Measurements from ENCODE around the gene SLC37A4.
A peak's percentile ranks its signal among the peaks of the same experiment; 100 is the strongest.
"Not testable (repeated sequence)": the region's sequence is repeated elsewhere in the genome, so short reads cannot be mapped to it uniquely, and the experiment has no call there.

The SLC37A4 gene

GRCh38 chr11:119017377-119017776 is 13.3 kb downstream of the SLC37A4 start:
- not testable (repeated sequence) for DNase-seq (ENCODE audit: low read depth)

DNA sequence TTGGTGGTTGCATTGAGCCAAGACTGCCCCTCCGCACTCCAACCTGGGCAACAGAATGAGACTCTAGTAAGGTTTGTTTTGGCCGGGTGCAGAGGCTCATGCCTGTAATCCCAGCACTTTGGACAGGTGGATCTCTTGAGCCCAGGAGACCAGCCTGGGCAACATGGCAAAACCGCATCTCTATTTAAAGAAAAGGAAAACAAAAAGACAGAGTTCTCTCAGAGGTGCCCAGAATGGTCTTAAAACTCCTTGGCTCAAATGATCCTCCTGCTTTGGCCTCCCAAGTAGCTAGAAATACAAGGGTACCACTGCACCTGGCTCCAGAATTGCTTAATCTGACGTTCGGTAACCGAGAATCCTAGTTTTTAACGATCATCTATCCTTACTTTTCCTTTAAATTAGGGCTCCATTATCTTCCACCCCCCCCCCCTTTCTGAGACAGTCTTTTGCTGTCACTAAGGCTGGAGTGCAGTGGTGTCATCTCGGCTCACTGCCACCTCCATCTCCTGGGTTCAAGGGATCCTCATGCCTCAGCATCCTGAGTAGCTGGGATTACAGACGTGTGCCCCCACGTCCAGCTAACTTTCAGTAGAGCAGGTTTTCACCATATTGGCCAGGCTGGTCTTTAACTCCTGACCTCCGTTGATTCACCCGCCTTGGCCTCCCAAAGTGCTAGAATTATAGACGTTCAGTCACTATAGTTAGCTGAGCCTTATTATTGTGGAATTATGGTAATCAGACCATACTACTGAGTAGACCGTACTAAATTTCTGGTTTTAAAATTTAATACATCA is 14.3 kb downstream of the SLC37A4 start:
- DNase-seq (ENCODE audit: low read depth): no peak

DNA sequence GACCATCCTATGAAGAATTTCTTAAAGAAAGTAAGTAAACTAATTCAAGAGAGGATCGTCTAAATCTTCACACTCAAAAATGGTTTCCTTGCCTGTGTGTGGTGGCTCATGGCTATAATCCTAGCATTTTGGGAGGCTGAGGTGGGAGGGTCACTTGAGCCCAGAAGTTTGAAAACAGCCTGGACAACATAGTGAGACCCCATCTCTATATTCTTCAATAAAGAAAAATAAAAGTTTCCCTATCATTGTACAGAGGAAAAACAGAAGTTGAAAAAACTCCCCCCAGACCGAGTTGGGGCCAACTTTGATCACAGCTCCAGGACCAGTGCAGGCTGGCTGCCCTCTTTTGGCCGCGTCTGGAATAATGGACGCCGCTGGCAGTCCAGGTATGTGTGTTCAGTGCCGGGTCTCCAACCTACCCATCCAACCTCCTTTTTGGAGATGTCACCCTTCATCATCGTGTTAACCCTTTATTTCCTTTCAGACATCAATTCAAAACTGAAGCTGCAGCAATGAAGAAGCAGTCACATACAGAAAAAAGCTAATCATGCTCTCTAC is 15.5 kb downstream of the SLC37A4 start:
- peak; percentile 43 for DNase-seq (ENCODE audit: low read depth)

- DNase-seq (ENCODE audit: low read depth): no peak
These were observed 16.3 kb downstream of the SLC37A4 start for GRCh38 chr11:119014209-119014924.

- DNase-seq (ENCODE audit: low read depth): no peak
These were observed 18.0 kb downstream of the SLC37A4 start for GRCh38 chr11:119012629-119013170.

DNA sequence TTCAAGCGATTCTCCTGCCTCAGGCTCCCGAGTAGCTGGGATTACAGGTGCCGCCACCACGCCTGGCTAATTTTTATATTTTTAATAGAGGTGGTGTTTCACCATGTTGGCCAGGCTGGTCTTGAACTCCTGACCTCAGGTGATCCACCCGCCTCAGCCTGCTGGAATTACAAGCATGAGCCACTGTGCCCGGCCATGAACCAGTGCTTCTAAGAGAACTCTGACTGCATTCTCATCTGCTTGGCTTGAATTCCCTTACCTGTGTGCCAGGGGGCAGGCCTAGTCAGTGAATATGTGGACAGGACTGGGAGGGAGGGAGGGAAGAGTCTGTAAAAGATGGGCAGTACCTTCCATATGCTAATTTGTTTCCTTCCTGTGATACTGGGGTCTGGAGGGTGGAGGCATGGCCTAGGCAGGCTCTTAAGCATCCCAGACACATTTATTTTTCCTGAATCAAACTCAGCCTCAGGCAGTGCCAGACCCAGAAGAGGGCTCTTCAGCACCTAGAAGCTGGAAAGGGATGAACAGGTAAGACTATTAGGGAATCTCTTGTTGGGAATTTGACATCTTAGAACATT is 19.1 kb downstream of the SLC37A4 start:
- no peak for DNase-seq (ENCODE audit: low read depth)

GRCh38 chr11:119006656-119007055 is 24.0 kb downstream of the SLC37A4 start:
- no peak for DNase-seq (ENCODE audit: low read depth)

GRCh38 chr11:119000906-119001305 is 29.8 kb downstream of the SLC37A4 start:
- peak; percentile 80 for DNase-seq (ENCODE audit: low read depth)

- peak; percentile 93 for DNase-seq (ENCODE audit: low read depth)
These were observed 31.9 kb downstream of the SLC37A4 start for GRCh38 chr11:118998822-118999221.

GRCh38 chr11:118998388-118998717 is 32.3 kb downstream of the SLC37A4 start:
- DNase-seq (ENCODE audit: low read depth): no peak

GRCh38 chr11:118997627-118998387 is 32.9 kb downstream of the SLC37A4 start, which contains the start of gene CENATAC:
Gene CENATAC (plus strand): TSS chr11:118998138. CDS start chr11:118998198, 60 bp downstream.
- peak; percentile 93 for DNase-seq (ENCODE audit: low read depth)

DNA sequence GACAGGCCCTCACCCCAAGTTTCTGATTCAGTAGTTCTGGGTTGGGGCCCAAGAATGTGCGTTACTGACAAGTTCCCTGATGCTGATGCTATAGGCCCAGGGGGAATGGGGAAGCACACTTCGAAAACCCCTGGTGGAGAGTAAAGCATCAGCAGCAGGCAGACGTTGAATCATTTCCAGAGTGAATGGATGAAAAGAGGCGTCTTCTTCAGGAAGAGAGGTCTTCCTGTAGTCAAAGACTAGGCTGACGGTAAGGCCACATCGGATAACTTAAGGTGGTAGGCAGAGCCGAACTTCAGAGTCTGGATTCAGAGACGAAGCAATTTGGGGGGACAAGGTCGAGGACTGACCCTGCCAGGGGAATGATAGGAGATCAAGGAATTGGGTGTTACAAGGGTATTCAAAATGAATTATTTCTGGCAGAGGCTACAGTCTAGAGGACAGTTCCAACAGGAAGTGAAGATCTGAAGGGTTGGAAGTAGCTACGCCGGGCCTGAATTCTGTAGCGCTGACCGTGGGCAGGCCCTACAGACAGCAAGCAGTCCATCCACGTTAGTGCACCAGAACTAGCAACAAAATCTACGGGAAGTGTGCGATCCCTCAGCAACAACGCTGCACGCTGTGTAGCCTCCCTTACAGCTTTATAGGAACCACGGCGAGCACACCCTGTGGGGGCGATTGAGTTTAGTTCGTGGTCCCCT is 33.6 kb downstream of the SLC37A4 start:
- DNase-seq (ENCODE audit: low read depth): peak; percentile 47

- DNase-seq (ENCODE audit: low read depth): not testable (repeated sequence)
These were observed 39.1 kb downstream of the SLC37A4 start for GRCh38 chr11:118991486-118992038.

DNA sequence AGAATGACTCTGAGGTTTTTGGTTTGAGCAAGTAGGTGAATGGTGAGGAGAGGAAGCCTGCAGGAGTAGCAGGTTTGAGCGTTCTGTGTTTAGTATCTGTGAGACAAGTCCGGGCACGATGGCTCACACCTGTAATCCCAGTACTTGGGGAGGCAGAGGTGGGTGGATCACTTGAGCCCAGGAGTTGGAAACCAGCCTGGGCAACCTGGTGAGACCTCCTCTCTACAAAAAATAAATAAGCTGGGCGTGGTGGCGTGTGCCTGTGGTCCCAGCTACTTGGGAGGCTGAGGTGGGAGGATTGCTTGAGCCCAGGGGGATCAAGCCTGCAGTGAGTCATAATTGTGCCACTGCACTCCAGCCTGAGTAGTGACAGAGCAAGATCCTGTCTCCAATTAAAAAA is 42.4 kb downstream of the SLC37A4 start:
- no peak for DNase-seq (ENCODE audit: low read depth)

DNA sequence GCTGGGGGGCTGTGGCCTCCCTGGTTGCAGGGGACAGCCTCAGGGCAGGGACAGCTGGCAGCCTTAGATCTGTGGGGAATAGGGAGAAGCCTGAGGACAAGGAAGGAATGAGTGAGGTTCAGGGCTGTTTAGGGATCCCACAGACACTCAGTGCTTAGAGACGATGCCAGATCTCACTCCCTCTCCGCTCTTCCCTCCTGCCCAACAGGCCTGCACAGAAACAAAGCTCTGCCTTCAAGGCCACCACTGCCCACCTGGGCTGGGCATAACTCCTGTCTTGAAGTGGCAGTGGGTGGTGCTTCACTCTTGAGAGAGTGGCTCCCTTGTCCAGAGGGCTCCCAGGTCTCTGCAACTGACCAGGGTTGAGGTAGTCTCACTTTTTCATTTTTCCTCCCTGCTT is 45.9 kb downstream of the SLC37A4 start:
- no peak for DNase-seq (ENCODE audit: low read depth)

DNA sequence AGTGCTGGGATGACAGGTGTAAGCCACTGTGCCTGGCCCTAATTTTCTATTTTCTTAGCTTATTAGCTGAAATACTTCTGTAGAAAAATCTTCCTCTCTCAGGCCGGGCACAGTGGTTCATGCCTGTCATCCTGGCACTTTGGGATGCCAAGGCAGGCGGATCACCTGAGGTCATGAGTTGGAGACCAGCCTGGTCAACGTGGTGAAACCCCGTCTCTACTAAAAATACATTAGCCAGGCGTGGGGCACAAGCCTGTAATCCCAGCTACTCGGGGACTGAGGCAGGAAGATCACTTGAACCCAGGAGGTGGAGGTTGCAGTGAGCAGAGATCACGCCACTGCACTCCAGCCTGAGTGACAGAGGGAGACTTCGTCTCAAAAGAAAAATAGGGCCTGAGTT is 46.3 kb downstream of the SLC37A4 start:
- not testable (repeated sequence) for DNase-seq (ENCODE audit: low read depth)

DNA sequence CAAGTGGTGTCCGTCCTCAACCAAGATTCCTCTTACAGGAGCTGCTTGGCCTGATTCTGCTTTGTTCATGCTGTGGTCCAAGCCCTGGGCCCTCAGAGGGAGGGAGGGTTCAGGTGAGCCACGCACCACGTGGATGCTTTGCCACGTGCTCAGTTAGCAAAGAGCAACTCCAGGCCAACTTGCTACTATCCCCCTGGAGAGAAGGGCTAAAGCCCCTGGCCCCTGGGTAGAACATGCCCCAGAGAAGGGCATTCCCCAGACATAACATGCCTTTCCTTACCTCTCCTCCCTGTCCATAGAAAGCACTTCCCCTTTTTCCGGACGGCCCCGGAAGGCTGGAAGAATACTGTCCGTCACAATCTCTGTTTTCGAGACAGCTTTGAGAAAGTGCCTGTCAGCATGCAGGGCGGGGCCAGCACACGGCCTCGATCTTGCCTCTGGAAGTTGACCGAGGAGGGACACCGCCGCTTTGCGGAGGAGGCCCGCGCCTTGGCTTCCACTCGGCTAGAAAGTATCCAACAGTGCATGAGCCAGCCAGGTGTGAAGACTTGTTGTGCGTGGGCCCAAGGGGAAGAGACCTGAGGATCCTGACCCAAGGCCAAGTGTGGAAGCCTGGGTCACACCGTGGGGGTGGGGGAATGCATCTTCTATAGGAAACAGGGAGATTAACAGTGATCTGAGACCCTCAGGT is 50.3 kb downstream of the SLC37A4 start:
- DNase-seq (ENCODE audit: low read depth): no peak

- no peak for DNase-seq (ENCODE audit: low read depth)
These were observed 51.2 kb downstream of the SLC37A4 start for GRCh38 chr11:118979434-118979833.

DNA sequence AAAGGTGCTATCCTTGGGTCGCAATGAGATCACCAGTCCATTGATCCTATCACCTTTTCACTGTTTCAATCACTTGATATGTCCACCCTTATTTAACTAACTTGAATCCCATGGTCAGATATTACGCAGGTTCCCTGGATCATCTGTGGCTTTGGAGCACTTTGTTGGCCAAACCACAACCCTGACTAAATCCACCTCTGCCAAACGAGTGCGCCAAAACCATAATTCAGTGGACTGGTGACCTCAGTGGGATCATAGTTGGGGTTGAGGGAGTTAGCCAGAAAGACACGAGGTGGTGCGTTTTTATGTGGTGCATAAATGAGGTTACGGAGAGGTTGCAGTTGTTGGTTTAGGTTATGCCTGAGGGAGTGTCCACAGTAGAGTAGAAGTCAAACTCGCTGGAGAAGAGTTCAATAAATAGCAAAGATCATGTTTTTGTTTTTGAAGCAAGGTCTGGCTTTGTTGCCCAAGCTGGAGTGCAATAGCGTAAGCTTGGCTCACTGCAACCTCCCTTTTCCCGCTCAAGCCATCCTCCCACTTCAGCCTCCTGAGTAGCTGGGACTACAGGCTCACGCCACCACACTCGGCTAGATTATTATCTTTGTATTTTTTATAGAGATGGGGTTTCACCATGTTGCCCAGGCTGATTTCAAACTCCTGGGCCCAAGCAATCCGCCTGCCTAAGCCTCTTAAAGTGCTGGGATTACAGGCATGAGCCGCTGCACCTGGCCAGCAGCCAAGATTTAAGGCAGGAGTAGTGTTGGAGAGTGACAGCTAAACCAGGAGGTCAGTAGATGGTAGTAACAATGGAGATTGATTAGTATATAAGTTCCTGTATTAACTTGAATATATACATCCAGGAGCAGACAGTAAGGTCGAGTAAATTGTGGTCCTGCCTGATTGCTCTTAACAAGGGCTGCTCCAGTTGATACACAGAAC is 54.6 kb downstream of the SLC37A4 start:
- no peak for DNase-seq (ENCODE audit: low read depth)

All from ELR (cell line).